Upper lobe of left lung (tissue), 6 donors: ENCODE measurements around the gene MAP2. TPM values are rescaled to one million over a fixed set of nuclear protein-coding genes. Genes with fewer than 3 reads are reported as not detected.

Source experiments
- ATAC-seq, 2 donors: fragments of 200-7000 bp; cut with Tn5 transposase; one replicate each; pipeline ENCODE4 v1.9.1; 2022; ENCODE audit warnings: mild to moderate bottlenecking in 2 of 2, moderate library complexity in 2 of 2; ENCODE audit not compliant: low FRiP score in 2 of 2
- DNase-seq, 2 donors: peaks; one replicate each; pipeline ENCODE4 v3.0.0-alpha.2; 2019 to 2020
- H3K27ac ChIP-seq, 4 donors: fragments of 200-600 bp; sonication (generic); one replicate each; pipeline ENCODE4 v1.5.1; 2016 to 2019
- H3K27me3 ChIP-seq, 4 donors: fragments of 200-600 bp; sonication (generic); one replicate each; pipeline ENCODE4 v1.5.1; 2017 to 2019
- H3K36me3 ChIP-seq, 4 donors: fragments of 200-600 bp; sonication (generic); one replicate each; pipeline ENCODE4 v1.5.1; 2016 to 2019
- H3K4me1 ChIP-seq, 4 donors: fragments of 200-600 bp; sonication (generic); one replicate each; pipeline ENCODE4 v1.5.1; 2018 to 2019
- H3K4me3 ChIP-seq, 4 donors: fragments of 200-600 bp; sonication (generic); one replicate each; pipeline ENCODE4 v1.5.1; 2017 to 2019; ENCODE audit warnings: mild to moderate bottlenecking in 2 of 4, moderate library complexity in 1 of 4
- H3K9me3 ChIP-seq, 4 donors: fragments of 200-600 bp; sonication (generic); one replicate each; pipeline ENCODE4 v1.5.1; 2018 to 2019
- EP300 ChIP-seq, 4 donors: sonication (generic); formaldehyde crosslinking; IDR thresholded peaks; one replicate each; pipeline ENCODE4 v1.5.1; 2017; ENCODE audit warnings: antibody characterized with exemption in 4 of 4, control low read depth in 2 of 4
- POLR2A ChIP-seq, 4 donors: fragments of 450-650 bp; IDR thresholded peaks; one replicate each; pipeline ENCODE4 v1.5.1; 2016 to 2017; ENCODE audit warnings: antibody characterized with exemption in 4 of 4, mild to moderate bottlenecking in 2 of 4
- POLR2AphosphoS5 ChIP-seq, 2 donors: sonication (generic); formaldehyde crosslinking; IDR thresholded peaks; one replicate each; pipeline ENCODE4 v1.5.1; 2017; ENCODE audit warnings: antibody characterized with exemption in 2 of 2
- WGBS, 2 donors: methylation state at CpG; one replicate each; pipeline ENCODE4 v1.1.5; 2017 to 2018; 5-methylcytosine and 5-hydroxymethylcytosine counted together
- total RNA-seq, 6 donors: library from RNA; depleted of rRNA in 4 of 6; stranded (reverse); fragments of >200 nt in 4 of 6; gene quantifications; one replicate each; pipeline versions ENCODE4 v1.1.0 to v1.2.1, GENCODE V29; 2016 to 2021
- TF ChIP-seq, protein P1 (sequence below), 6 experiments: fragments of 450-650 bp in 4 of 6; fragments of 200-600 bp in 2 of 6; sonication (generic) in 2 of 6; IDR thresholded peaks; one replicate each; pipeline ENCODE4 v1.5.1; 2016 to 2019; ENCODE audit warnings: antibody characterized with exemption in 6 of 6
- donor health status: DM: no; HTN: no; CAD: no; lungs with moderate emphysema.
- donor health status: DM: no; HTN: yes; CAD: no; lungs with severe emphysema.

The MAP2 gene
- total RNA-seq, 6 donors from 2014 or later = 25.2 to 121 (median 58.7) TPM

GRCh38 chr2:209565896-209566582 is 142.2 kb downstream of the MAP2 start:
- Histone ChIP-seq H3K4me3 (no peak overlapping the region), H3K36me3 (no peaks in the 10 kb centered on the region), H3K9me3 (no peaks in the 10 kb centered on the region), H3K27ac (no peak overlapping the region), H3K27me3 (no peaks in the 10 kb centered on the region), H3K4me1 (no peaks in the 10 kb centered on the region)
- ATAC-seq = no peak
- DNase-seq = peak in 1 of 2 donors; percentile 58
- 82 to 83% methylated on average over 7 of the region's 7 CpGs for WGBS, 2 donors
- TF ChIP-seq EP300 (IDR thresholded peaks at IDR 0.05) = no peak
- no peak for TF ChIP-seq POLR2A (IDR thresholded peaks at IDR 0.05)
- TF ChIP-seq, protein P1, sequence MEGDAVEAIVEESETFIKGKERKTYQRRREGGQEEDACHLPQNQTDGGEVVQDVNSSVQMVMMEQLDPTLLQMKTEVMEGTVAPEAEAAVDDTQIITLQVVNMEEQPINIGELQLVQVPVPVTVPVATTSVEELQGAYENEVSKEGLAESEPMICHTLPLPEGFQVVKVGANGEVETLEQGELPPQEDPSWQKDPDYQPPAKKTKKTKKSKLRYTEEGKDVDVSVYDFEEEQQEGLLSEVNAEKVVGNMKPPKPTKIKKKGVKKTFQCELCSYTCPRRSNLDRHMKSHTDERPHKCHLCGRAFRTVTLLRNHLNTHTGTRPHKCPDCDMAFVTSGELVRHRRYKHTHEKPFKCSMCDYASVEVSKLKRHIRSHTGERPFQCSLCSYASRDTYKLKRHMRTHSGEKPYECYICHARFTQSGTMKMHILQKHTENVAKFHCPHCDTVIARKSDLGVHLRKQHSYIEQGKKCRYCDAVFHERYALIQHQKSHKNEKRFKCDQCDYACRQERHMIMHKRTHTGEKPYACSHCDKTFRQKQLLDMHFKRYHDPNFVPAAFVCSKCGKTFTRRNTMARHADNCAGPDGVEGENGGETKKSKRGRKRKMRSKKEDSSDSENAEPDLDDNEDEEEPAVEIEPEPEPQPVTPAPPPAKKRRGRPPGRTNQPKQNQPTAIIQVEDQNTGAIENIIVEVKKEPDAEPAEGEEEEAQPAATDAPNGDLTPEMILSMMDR (IDR thresholded peaks at IDR 0.05) = no peak

DNA sequence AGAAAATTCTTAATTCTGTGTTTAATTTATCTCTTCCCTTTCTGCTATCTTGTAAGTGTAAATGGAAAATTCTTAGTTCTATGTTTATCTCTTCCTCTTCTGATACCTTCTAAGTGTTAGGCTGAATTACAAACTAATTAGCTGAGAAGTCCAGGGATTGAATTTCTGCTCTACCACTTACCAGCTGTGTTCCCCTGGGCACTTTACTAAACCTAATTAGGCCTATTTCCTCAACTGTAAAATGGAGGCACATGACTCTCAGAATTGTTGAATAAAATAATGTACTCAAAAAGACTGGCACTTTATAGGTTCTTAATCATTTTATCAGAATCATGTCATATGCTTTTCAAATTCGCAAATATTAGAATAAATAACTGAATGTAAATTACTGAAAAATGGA is 146.3 kb downstream of the MAP2 start:
- no peak for TF ChIP-seq POLR2A (IDR thresholded peaks at IDR 0.05)
- no peak for TF ChIP-seq POLR2AphosphoS5 (IDR thresholded peaks at IDR 0.05)
- TF ChIP-seq, protein P1 (IDR thresholded peaks at IDR 0.05) = no peak
- no peak for TF ChIP-seq EP300 (IDR thresholded peaks at IDR 0.05)
- Histone ChIP-seq H3K36me3 (no peaks in the 10 kb centered on the region), H3K27me3 (no peaks in the 10 kb centered on the region), H3K4me3 (no peak overlapping the region), H3K4me1 (no peaks in the 10 kb centered on the region), H3K27ac (no peak overlapping the region), H3K9me3 (no peaks in the 10 kb centered on the region)
- ATAC-seq = no peak
- no peak for DNase-seq
- 94 to 98% methylated on average over 1 of the region's 1 CpG for WGBS, 2 donors

GRCh38 chr2:209574515-209574914 is 150.7 kb downstream of the MAP2 start:
- Histone ChIP-seq H3K36me3 (no peaks in the 10 kb centered on the region), H3K4me1 (peaks cover 0 to under 1% (median 0%) of the 10 kb centered on the region in 4 donors), H3K4me3 (no peak overlapping the region), H3K9me3 (no peaks in the 10 kb centered on the region), H3K27me3 (no peaks in the 10 kb centered on the region), H3K27ac (no peak overlapping the region)
- TF ChIP-seq, protein P1 (IDR thresholded peaks at IDR 0.05) = no peak
- no peak for TF ChIP-seq POLR2A (IDR thresholded peaks at IDR 0.05)
- no peak for TF ChIP-seq EP300 (IDR thresholded peaks at IDR 0.05)
- TF ChIP-seq POLR2AphosphoS5 (IDR thresholded peaks at IDR 0.05) = no peak
- 98% methylated on average over 2 of the region's 2 CpGs for WGBS, 2 donors
- ATAC-seq = no peak
- no peak for DNase-seq

DNA sequence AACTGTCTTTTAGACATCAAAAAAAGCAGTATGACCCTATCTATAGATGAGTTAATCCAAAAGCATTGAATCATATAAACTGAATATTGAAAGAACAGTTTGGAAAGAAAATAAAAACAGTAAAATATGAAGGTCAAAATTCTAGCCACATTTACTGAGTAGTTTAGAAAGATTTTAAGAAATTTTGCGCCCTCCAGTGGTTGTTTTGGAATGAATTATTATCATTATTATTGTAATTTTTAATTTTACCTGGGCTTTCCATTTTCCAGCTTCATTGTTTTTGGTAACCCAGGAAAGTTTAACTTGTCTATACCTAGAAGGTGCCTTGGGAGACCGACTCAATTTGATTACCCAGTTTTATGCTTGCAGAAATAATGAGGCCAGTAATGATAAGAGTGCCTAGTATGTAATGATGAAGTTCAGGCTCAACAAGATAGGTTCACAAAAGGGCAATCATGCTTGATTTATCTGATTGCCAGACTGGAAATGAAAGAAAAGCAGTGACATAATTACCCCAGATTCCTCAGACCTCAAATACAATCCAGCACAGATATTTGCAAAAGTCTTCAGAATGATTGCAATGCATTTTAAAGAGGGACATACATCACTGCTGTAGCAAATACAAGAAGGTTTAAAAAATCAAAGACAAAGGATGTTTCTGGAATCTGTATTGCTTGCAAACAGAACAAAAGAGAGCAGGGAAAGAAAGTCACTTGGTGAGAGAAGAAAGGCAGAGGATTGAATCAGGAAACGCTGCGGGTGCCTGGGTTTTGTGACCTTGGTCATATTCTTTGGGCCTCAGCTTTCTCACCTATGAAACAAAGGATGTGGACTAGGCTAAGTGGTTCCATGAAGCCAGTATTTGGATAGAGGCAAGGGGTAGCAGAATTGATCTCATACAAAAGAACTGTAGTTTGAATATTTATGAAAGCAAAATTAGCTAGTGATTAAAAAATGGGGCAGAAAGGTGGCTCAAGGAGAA is 153.8 kb downstream of the MAP2 start:
- TF ChIP-seq POLR2A (IDR thresholded peaks at IDR 0.05) = no peak
- no peak for TF ChIP-seq POLR2AphosphoS5 (IDR thresholded peaks at IDR 0.05)
- TF ChIP-seq, protein P1 (IDR thresholded peaks at IDR 0.05) = peak in 3 of 6 experiments; percentile 18 to 31 (median 21)
- ATAC-seq (no peak), DNase-seq (no peak)
- H3K36me3 ChIP-seq = no peaks in the 10 kb centered on the region
- no peak overlapping the region for H3K27ac ChIP-seq
- H3K4me3 ChIP-seq = no peak overlapping the region
- H3K27me3 ChIP-seq = no peaks in the 10 kb centered on the region
- peaks cover 0 to 3% (median 0%) of the 10 kb centered on the region in 4 donors for H3K4me1 ChIP-seq
- H3K9me3 ChIP-seq = no peaks in the 10 kb centered on the region
- WGBS, 2 donors = 68 to 78% methylated on average over 4 of the region's 4 CpGs
